ENCODE measurements around the gene ZNF487. TPM values are rescaled to one million over a fixed set of nuclear protein-coding genes. Genes with fewer than 3 reads are reported as not detected.

The ZNF487 gene
- total and polyA plus RNA-seq, 2 of the 13 experiments (the other 11 are each of a cell fraction or from before 2014, with no cell fraction given) = 7.4 to 8.8 TPM

DNA sequence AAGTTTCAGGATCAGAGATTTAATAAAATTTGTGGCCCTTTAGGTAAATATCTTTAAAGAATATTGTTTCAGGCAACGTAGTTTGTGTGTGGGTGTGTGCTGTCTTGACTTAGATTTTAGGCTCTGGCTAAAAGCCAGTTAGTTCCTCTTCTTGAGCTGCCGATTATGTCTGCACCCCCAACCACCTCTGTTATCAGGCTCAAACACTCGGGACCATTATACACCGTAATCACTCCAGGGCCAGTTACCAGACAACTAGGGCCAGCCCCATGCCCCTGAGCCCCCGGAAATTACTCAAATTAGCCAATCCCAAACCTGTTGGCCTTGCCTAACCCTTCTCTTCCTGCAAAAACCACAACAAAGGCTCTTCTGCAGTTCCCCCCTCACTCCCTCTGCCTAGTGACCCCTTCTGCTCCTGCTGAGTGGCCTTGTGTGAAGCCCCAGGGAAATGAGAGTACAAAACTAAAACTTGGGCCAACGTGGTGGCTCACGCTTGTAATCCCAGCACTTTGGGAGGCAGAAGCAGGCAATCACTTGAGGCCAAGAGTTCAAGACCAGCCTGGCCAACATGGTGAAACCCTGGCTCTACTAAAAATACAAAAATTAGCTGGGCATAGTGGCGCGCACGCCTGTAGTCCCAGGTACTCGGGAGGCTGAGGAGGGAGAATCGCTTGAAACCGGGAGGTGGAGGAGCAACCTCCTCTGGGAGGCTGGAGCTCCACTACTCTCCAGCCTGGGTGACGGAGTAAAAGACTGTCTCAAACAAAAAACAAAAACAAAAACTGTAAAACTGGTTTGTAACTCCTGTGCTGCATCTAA lies 18.8 kb upstream of the ZNF487 start (continued):
- TF ChIP-seq HDAC6 (IDR thresholded peaks at IDR 0.05; ENCODE audit: low read depth, low read length) = no peak
- TF ChIP-seq ZFP36L1 (CRISPR knock-in tag; IDR thresholded peaks at IDR 0.05) = no peak
- TF ChIP-seq, protein P1, sequence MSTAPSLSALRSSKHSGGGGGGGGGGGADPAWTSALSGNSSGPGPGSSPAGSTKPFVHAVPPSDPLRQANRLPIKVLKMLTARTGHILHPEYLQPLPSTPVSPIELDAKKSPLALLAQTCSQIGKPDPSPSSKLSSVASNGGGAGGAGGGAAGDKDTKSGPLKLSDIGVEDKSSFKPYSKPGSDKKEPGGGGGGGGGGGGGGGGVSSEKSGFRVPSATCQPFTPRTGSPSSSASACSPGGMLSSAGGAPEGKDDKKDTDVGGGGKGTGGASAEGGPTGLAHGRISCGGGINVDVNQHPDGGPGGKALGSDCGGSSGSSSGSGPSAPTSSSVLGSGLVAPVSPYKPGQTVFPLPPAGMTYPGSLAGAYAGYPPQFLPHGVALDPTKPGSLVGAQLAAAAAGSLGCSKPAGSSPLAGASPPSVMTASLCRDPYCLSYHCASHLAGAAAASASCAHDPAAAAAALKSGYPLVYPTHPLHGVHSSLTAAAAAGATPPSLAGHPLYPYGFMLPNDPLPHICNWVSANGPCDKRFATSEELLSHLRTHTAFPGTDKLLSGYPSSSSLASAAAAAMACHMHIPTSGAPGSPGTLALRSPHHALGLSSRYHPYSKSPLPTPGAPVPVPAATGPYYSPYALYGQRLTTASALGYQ (CRISPR knock-in tag; IDR thresholded peaks at IDR 0.05) = 0 out of 2 replicates have a peak, but pooled peaks have one; percentile 31
- 0 out of 2 replicates have a peak, but pooled peaks have one; percentile 38 for TF ChIP-seq REPIN1 (CRISPR knock-in tag; IDR thresholded peaks at IDR 0.05; ENCODE audit: borderline replicate concordance, low read depth)
- TF ChIP-seq TOPORS (CRISPR knock-in tag; IDR thresholded peaks at IDR 0.05) = no peak
- TF ChIP-seq ZNF382 (CRISPR knock-in tag; IDR thresholded peaks at IDR 0.05; ENCODE audit: borderline replicate concordance) = no peak
- no peak for TF ChIP-seq YEATS4 (CRISPR knock-in tag; IDR thresholded peaks at IDR 0.05; ENCODE audit: borderline replicate concordance)
- no peak for TF ChIP-seq ZBTB38 (CRISPR knock-in tag; IDR thresholded peaks at IDR 0.05)
- no peak for TF ChIP-seq ZNF780A (CRISPR knock-in tag; IDR thresholded peaks at IDR 0.05)
- TF ChIP-seq SNRNP70 (IDR thresholded peaks at IDR 0.05; ENCODE audit: low read depth, low read length) = no peak
- TF ChIP-seq ARNT (IDR thresholded peaks at IDR 0.05) = no peak
- TF ChIP-seq, protein P2, sequence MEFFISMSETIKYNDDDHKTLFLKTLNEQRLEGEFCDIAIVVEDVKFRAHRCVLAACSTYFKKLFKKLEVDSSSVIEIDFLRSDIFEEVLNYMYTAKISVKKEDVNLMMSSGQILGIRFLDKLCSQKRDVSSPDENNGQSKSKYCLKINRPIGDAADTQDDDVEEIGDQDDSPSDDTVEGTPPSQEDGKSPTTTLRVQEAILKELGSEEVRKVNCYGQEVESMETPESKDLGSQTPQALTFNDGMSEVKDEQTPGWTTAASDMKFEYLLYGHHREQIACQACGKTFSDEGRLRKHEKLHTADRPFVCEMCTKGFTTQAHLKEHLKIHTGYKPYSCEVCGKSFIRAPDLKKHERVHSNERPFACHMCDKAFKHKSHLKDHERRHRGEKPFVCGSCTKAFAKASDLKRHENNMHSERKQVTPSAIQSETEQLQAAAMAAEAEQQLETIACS (CRISPR knock-in tag; IDR thresholded peaks at IDR 0.05) = no peak
- TF ChIP-seq POLR2A (IDR thresholded peaks at IDR 0.05; ENCODE audit: insufficient read depth in 1 of 2, low read depth in 2 of 2, low read length in 2 of 2) = no peak
- no peak for TF ChIP-seq ZSCAN22 (CRISPR knock-in tag; IDR thresholded peaks at IDR 0.05)
- TF ChIP-seq, protein P3, sequence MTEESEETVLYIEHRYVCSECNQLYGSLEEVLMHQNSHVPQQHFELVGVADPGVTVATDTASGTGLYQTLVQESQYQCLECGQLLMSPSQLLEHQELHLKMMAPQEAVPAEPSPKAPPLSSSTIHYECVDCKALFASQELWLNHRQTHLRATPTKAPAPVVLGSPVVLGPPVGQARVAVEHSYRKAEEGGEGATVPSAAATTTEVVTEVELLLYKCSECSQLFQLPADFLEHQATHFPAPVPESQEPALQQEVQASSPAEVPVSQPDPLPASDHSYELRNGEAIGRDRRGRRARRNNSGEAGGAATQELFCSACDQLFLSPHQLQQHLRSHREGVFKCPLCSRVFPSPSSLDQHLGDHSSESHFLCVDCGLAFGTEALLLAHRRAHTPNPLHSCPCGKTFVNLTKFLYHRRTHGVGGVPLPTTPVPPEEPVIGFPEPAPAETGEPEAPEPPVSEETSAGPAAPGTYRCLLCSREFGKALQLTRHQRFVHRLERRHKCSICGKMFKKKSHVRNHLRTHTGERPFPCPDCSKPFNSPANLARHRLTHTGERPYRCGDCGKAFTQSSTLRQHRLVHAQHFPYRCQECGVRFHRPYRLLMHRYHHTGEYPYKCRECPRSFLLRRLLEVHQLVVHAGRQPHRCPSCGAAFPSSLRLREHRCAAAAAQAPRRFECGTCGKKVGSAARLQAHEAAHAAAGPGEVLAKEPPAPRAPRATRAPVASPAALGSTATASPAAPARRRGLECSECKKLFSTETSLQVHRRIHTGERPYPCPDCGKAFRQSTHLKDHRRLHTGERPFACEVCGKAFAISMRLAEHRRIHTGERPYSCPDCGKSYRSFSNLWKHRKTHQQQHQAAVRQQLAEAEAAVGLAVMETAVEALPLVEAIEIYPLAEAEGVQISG (CRISPR knock-in tag; IDR thresholded peaks at IDR 0.05) = no peak
- TF ChIP-seq HNRNPLL (IDR thresholded peaks at IDR 0.05; ENCODE audit: low read depth, low read length, poor library complexity, severe bottlenecking) = no peak
- no peak for TF ChIP-seq NFE2L1 (CRISPR knock-in tag; IDR thresholded peaks at IDR 0.05; ENCODE audit: borderline replicate concordance)
- no peak for TF ChIP-seq TEAD2 (CRISPR knock-in tag; IDR thresholded peaks at IDR 0.05)
- TF ChIP-seq MZF1 (CRISPR knock-in tag; IDR thresholded peaks at IDR 0.05; ENCODE audit: borderline replicate concordance) = no peak
- TF ChIP-seq HMG20A (CRISPR knock-in tag; IDR thresholded peaks at IDR 0.05; ENCODE audit: borderline replicate concordance) = peak; percentile 86
- TF ChIP-seq ZNF547 (CRISPR knock-in tag; IDR thresholded peaks at IDR 0.05) = 0 out of 2 replicates have a peak, but pooled peaks have one; percentile 52
- no peak for TF ChIP-seq BRCA1 (CRISPR knock-in tag; IDR thresholded peaks at IDR 0.05)
- TF ChIP-seq ZNF772 (CRISPR knock-in tag; IDR thresholded peaks at IDR 0.05) = no peak
- no peak for TF ChIP-seq ZNF3 (CRISPR knock-in tag; IDR thresholded peaks at IDR 0.05)
- TF ChIP-seq, protein P4, sequence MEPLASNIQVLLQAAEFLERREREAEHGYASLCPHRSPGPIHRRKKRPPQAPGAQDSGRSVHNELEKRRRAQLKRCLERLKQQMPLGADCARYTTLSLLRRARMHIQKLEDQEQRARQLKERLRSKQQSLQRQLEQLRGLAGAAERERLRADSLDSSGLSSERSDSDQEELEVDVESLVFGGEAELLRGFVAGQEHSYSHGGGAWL (CRISPR knock-in tag; IDR thresholded peaks at IDR 0.05) = no peak
- peak; percentile 71 for TF ChIP-seq NFYC (CRISPR knock-in tag; IDR thresholded peaks at IDR 0.05)

Measured in HepG2 (cell line).